Thyroid gland (tissue), 4 donors: ENCODE data around the gene NR1H2. TPM values are rescaled to one million over a fixed set of nuclear protein-coding genes. Genes with fewer than 3 reads are reported as not detected.
"Not testable (repeated sequence)": the region's sequence is repeated elsewhere in the genome, so short reads cannot be mapped to it uniquely, and the experiment has no call there.

Experiments used
- DNase-seq, 2 donors: peaks; one replicate each; pipeline ENCODE4 v3.0.0-alpha.2; 2019
- H3K27ac ChIP-seq, 3 donors: fragments of 200-600 bp; sonication (generic); 1 replicate in 2 of 3; 2 replicates in 1 of 3; pipeline ENCODE4 v1.5.1; 2016 to 2019; ENCODE audit warnings: mild to moderate bottlenecking in 1 of 3, moderate library complexity in 1 of 3
- H3K27me3 ChIP-seq: fragments of 200-600 bp; sonication (generic); one replicate; pipeline ENCODE4 v1.5.1; 2019
- H3K36me3 ChIP-seq, 2 donors: fragments of 200-600 bp; sonication (generic); one replicate each; pipeline ENCODE4 v1.5.1; 2016 to 2019
- H3K4me1 ChIP-seq, 2 donors: fragments of 200-600 bp; sonication (generic); one replicate each; pipeline ENCODE4 v1.5.1; 2017 to 2019
- H3K4me3 ChIP-seq, 3 donors: fragments of 200-600 bp; sonication (generic); replicated peaks in 1 of 3; 1 replicate in 2 of 3; 2 replicates in 1 of 3; pipeline ENCODE4 v1.5.1; 2016; ENCODE audit warnings: mild to moderate bottlenecking in 1 of 3
- H3K9me3 ChIP-seq: fragments of 200-600 bp; sonication (generic); one replicate; pipeline ENCODE4 v1.5.1; 2017
- POLR2A ChIP-seq, 2 donors: fragments of 450-650 bp; IDR thresholded peaks; one replicate each; pipeline ENCODE4 v1.6.1; 2017; ENCODE audit warnings: antibody characterized with exemption in 2 of 2, mild to moderate bottlenecking in 2 of 2, moderate library complexity in 1 of 2
- WGBS, 2 donors: methylation state at CpG; one replicate each; pipeline ENCODE4 v1.1.5; 2017; 5-methylcytosine and 5-hydroxymethylcytosine counted together
- intact Hi-C: fragments of 100-400 bp; cut with DNase I; formaldehyde crosslinking; loops from one replicate; pipeline ENCODE4 v1.15.1; 2023
- total RNA-seq, 4 donors: library from RNA; depleted of rRNA; stranded (reverse); fragments of >200 nt; gene quantifications; one replicate each; pipeline ENCODE4 v1.2.3, GENCODE V29; 2016
- TF ChIP-seq, protein P1 (sequence below), 6 experiments: fragments of 200-600 bp in 3 of 6; fragments of 450-650 bp in 3 of 6; sonication (generic) in 3 of 6; IDR thresholded peaks; one replicate each; pipeline ENCODE4 v1.5.1; 2016 to 2019; ENCODE audit warnings: antibody characterized with exemption in 6 of 6, mild to moderate bottlenecking in 2 of 6, inconsistent platforms in 1 of 6, moderate library complexity in 1 of 6

The NR1H2 gene
- total RNA-seq, 4 donors from 2014 or later: 76.4 to 114 (median 100) TPM

DNA sequence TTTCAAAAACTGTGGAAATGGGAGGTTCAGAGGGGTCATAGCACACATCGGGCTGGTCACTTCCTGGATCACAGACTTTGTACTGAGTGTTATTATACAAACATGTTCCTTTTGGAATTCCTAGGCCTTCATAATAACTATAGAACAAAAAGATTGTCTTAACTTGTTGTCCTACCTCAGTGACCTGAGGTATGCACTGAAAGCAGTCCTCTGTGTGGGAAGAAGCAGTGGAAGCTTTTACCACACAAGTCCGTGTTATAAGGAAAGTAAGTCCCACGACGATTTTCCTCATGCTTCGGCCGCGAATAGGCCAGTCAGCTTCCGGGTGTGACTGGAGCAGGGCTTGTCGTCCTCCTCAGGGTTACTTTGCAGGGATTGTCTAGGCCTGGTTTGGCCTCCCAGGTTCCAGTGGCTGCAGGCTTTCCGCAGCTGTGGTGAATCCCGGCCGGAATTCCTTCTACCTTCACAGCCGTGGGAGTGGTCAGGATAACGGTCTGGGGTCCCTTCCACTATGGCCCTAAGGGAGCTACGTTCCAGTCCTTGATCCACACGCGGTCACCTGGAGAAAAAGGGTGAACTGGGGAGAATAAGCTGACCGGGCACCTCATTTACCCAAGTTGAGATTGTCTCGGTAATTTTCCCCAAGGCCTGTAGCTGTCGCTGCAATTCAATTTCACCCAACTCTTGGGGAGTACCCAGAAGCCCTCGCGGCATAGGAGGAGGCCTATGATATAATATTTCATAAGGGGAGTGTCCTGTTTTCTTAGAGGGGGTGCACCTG, 26.8 kb upstream of the NR1H2 start:
- Histone ChIP-seq H3K4me3 (no peak overlapping the region), H3K36me3 (no peaks in the 10 kb centered on the region), H3K27me3 (no peaks in the 10 kb centered on the region), H3K27ac (peak overlapping the region; percentile 81 to 94 (median 87)), H3K4me1 (peaks cover 39 to 52% of the 10 kb centered on the region in 2 donors), H3K9me3 (no peaks in the 10 kb centered on the region)
- no peak for DNase-seq
- 70 to 73% methylated on average over 20 to 21 of the region's 22 CpGs for WGBS, 2 donors
- TF ChIP-seq POLR2A (IDR thresholded peaks at IDR 0.05): no peak
- TF ChIP-seq, protein P1, sequence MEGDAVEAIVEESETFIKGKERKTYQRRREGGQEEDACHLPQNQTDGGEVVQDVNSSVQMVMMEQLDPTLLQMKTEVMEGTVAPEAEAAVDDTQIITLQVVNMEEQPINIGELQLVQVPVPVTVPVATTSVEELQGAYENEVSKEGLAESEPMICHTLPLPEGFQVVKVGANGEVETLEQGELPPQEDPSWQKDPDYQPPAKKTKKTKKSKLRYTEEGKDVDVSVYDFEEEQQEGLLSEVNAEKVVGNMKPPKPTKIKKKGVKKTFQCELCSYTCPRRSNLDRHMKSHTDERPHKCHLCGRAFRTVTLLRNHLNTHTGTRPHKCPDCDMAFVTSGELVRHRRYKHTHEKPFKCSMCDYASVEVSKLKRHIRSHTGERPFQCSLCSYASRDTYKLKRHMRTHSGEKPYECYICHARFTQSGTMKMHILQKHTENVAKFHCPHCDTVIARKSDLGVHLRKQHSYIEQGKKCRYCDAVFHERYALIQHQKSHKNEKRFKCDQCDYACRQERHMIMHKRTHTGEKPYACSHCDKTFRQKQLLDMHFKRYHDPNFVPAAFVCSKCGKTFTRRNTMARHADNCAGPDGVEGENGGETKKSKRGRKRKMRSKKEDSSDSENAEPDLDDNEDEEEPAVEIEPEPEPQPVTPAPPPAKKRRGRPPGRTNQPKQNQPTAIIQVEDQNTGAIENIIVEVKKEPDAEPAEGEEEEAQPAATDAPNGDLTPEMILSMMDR (IDR thresholded peaks at IDR 0.05): no peak
- intact Hi-C loops: loop anchor here (10.0 kb wide), 1 partner anchor 435 kb away; no protein-coding TSS in a partner anchor

DNA sequence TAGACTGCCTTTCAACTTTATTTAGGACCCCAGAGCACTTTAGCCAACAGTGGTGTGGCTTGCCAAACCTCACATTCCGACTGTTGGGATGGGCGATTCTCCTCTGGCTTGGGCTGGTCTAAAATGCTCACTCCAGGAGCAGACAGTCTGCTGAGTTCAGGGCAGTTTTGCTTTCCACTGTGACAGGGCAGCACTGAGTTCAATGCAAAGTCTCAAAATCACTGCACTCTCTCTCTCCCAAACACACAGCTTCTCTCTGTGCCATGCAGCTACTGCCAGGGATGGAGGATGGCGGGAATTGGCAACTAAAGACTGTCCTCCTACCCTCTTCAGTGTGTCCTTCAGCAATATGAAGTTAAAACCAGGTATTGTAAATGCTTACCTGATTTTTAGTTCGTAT, 24.0 kb upstream of the NR1H2 start:
- H3K4me1 ChIP-seq: peaks cover 36 to 57% of the 10 kb centered on the region in 2 donors
- H3K27ac ChIP-seq: no peak overlapping the region
- H3K9me3 ChIP-seq: no peaks in the 10 kb centered on the region
- no peaks in the 10 kb centered on the region for H3K36me3 ChIP-seq
- H3K4me3 ChIP-seq: no peak overlapping the region
- DNase-seq: no peak
- intact Hi-C loops: loop anchor here (10.0 kb wide), 1 partner anchor 433 kb away; no protein-coding TSS in a partner anchor
- 86 to 89% methylated on average over 4 of the region's 4 CpGs for WGBS, 2 donors
- no peaks in the 10 kb centered on the region for H3K27me3 ChIP-seq
- no peak for TF ChIP-seq POLR2A (IDR thresholded peaks at IDR 0.05)
- TF ChIP-seq, protein P1 (IDR thresholded peaks at IDR 0.05): no peak

DNA sequence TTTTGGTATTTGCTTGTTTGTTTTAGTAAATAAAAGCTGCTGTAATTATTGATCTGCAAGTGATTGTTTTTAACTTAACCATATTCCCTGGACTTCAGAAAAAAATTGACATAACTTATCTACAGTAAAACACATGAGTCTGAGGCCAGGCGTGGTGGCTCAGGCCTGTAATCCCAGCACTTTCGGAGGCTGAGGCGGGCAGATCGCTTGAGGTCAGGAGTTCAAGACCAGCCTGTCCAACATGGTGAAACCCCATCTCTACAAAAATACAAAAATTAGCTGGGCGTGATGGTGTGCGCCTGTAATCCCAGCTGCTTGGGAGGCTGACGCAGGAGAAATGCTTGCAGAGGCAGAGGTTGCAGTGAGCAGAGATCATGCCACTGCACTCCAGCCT, 22.8 kb upstream of the NR1H2 start:
- H3K9me3 ChIP-seq, H3K36me3 ChIP-seq, H3K27me3 ChIP-seq, H3K4me3 ChIP-seq, DNase-seq, H3K27ac ChIP-seq: not testable (repeated sequence)
- H3K4me1 ChIP-seq: peaks cover 27 to 56% of the 10 kb centered on the region in 2 donors
- intact Hi-C loops: loop anchor here (10.0 kb wide), 1 partner anchor 431 kb away; no protein-coding TSS in a partner anchor
- 94 to 97% methylated on average over 7 of the region's 7 CpGs for WGBS, 2 donors

DNA sequence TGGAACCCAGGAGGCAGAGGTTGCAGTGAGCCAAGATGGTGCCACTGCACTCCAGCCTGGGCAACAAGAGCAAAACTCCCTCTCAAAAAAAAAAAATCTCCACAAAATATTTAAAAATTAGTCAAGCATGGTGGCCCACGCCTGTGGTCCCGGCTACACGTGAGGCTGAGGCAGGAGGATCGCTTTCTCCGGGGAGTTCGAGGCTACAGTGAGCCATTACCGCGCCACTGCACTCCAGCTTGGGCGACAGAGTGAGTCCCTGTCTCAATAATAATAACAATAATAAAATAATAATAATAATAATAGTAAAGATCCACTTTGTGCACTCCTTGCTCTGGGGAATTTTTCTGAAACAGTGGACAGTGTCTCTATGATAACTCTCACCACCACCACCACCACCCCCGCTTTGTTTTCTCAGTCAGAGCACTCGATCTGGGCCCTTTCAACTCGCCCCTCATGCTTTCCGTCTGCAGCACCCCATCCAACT, 19.5 kb upstream of the NR1H2 start:
- no peaks in the 10 kb centered on the region for H3K36me3 ChIP-seq
- no peaks in the 10 kb centered on the region for H3K27me3 ChIP-seq
- WGBS, 2 donors: 27 to 33% methylated on average over 13 of the region's 13 CpGs
- H3K4me3 ChIP-seq: no peak overlapping the region
- peaks cover 4 to 30% of the 10 kb centered on the region in 2 donors for H3K4me1 ChIP-seq
- TF ChIP-seq POLR2A (IDR thresholded peaks at IDR 0.05): no peak
- TF ChIP-seq, protein P1 (IDR thresholded peaks at IDR 0.05): no peak
- no peak overlapping the region for H3K27ac ChIP-seq
- H3K9me3 ChIP-seq: no peaks in the 10 kb centered on the region
- no peak for DNase-seq
- intact Hi-C loops: loop anchor here (10.0 kb wide), 1 partner anchor 428 kb away; no protein-coding TSS in a partner anchor

DNA sequence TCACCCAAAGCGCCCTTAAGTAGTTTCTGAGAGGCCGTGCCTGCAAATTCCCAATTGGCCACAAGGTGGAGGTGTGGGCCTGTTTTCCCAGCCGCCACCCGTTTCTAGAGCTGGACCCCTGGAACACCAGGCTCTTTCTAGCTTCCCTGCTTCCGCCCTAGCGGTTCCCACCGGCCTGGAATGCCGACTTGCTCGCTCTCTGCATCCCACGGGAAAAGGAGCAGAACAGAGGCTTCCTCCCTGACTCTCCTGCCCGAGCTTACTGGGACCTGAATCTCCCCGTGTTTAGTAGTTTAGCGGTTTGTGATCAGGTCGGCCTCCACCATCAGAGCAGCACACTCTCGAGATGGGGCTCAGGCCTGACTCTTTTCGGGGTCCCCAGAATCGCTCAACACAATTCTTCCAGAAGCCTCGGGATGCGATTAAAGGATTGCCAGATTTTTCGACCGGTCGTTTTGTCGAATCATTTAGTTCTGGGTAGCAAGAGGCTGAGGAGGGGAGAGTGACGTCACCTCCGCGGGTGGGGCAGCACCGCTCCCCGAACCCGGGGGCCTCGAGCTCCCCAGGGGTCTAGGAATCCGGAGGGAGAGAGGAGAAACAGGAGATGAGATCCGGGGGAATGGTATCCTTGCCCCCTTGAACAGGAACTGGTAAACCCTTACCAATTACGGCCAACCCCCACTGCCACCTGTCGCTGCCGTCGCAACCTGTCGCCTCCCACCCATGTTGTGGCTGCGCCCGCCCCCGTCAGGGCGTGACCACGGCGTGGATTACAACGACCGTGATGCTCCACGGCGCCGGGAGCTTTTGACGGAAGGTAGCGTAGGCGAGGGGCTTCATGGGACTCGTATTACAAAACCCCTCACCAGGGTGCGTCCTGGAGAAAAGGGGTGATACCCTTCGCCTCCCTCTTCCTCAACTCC, 18.8 kb upstream of the NR1H2 start:
- Histone ChIP-seq H3K4me1 (peaks cover 4 to 26% of the 10 kb centered on the region in 2 donors), H3K36me3 (no peaks in the 10 kb centered on the region), H3K27me3 (no peaks in the 10 kb centered on the region), H3K4me3 (peak overlapping the region in 2 of 3 donors; percentile 25 to 31), H3K9me3 (no peaks in the 10 kb centered on the region), H3K27ac (peak overlapping the region; percentile 65 to 83 (median 81))
- peak; percentile 80 to 82 for DNase-seq
- peak in 1 of 2 donors; percentile 47 for TF ChIP-seq POLR2A (IDR thresholded peaks at IDR 0.05)
- TF ChIP-seq, protein P1 (IDR thresholded peaks at IDR 0.05): peak; percentile 77 to 91 (median 86)
- 10% methylated on average over 41 to 43 of the region's 54 CpGs for WGBS, 2 donors
- intact Hi-C loops: loop anchor here (10.0 kb wide), 1 partner anchor 427 kb away; no protein-coding TSS in a partner anchor
